ENCODE results near the gene UBE2L3.

Gene UBE2L3

DNA sequence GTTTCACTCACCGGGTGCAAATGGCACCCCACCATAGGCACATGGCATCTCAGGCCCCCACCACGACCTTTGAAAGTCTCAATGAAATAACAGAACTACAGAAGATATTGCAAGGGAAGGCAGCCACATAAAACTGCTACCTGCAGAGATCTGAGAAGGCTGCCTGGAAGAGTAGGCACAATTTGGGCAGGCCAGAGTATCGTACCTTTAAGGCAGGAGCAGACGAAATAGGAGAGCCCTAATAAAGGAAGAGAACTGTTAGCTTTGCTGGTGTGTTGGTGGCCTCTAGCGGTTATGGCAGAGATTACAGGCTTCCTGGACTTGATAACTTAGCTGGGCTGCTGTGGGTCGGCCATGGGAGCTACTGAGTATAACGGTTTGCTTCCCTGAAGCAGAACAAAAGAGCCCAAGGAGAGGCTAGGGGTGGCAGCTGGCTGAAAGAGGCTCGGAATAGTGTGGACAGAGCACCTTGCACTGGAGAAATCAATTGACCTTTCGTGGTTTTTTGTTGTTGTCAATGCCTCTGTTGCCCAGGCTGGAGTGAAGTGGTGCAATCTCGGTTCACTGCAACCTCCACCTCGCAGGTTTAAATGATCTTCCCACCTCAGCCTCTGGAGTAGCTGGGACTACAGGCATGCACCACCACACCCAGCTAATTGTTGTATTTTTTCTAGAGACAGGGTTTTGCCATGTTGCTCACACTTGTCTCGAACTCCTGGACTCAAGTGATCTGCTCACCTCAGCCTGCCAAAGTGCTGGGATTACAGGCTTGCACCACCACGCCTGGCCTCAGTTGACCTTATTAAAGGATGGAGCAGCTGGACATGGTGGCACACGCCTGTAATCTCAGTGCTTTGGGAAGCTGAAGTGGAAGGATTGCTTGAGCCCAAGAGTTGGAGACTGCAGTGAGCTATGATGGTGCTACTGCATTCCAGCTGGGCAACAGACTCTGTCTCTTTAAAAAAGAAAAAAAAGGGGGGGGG lies 79.4 kb downstream of the UBE2L3 start:
- peak; percentile 76 for DNase-seq (ENCODE audit: low read depth)

DNA sequence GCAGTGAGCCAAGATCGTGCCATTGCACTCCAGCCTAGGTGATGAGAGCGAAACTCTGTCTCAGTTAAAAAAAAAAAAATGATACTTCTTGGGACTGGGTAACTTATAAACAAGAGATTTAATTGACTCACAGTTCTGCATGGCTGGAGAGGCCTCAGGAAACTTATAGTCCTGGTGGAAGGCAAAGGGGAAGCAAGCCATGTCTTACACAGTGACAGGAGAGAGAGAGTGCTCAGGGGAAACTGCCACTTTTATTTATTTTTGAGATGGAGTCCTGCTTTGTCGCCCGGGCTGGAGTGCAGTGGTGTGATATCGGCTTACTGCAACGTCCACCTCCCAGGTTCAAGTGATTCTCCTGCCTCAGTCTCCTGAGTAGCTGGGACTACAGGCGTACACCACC lies 82.8 kb downstream of the UBE2L3 start:
- DNase-seq (ENCODE audit: low read depth) = no peak

DNA sequence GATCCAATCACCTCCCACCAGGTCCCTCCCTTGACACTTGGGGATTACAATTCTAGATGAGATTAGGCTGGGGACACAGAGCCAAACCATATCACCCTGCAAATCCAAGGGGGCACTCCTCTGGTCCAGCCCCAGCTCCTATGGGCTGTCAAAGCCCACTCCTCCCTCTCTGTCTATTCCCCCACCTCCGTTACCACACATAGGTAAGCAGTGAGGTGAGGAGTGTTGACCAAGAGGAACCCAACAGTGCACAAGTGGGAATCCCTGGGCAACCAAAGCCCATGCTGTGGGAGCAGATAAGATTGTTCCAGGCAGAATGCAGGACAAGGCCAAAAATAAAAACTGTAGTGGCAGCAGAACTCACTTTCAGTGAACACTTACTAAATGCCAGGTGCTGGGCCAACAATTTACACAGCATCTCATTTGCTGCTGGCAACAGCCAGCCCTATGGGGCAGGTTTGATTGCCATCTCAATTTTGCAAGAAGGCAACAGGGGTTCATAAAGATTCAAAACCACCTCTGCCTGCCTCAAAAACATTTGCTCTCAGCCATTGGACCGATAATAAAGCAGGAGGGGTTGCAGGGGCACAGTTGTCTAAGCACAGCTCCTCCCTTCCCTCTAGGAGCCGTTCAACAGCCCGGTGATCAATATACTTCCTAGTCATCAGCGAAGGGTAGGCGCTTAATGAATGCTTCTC lies 83.5 kb downstream of the UBE2L3 start:
- DNase-seq (ENCODE audit: low read depth) = no peak

DNA sequence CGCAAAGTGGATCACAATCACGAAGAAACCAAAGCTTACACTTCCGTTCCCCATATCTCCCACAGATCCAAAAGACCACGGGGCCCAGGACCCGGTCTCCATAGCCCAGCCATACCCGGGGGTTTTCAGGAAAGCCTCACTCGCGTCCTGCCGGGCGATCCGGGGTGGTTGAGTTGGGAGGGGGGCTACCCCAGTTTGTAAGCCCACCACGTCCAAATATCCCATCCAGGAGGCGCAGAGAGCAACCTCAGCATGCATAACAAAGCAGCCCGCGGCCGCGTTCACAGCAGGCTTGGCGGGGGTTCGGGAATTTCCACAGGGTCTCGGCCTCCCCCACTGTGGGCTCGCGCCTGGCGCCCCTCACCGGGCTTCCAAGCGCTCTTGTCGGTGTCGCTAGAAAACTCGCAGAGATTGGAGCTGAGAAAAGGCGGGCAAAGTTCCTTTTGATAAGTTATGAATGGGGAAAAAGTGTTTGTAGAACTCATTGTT lies 84.1 kb downstream of the UBE2L3 start:
- DNase-seq (ENCODE audit: low read depth) = no peak

DNA sequence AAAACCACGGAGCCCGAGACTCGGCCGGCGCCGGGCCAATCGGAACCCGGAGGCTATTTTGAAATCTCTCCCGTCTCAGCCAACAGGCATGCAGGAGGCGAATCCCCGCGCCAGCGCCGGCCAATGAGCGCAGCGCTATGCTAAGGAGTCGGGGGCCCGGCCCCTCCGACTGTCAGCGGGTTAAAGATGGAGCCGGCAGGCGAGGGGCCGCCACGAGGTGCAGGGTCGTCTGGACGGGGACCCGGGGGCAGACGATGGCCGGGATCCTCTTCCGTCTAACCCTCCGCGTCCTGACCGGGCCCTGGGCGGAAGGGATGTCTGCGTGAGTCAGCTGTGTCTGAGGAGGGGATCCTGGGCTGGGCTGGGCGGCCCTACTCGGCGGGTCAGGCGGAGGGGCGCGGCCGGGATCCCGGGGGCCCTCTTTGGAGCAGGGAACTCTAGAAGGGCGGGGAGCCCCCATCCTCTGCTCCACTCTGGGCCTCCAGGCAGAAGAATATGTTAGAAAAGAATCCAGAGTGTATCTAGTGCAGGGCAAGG lies 84.6 kb downstream of the UBE2L3 start:
- peak; percentile 63 for DNase-seq (ENCODE audit: low read depth)

DNA sequence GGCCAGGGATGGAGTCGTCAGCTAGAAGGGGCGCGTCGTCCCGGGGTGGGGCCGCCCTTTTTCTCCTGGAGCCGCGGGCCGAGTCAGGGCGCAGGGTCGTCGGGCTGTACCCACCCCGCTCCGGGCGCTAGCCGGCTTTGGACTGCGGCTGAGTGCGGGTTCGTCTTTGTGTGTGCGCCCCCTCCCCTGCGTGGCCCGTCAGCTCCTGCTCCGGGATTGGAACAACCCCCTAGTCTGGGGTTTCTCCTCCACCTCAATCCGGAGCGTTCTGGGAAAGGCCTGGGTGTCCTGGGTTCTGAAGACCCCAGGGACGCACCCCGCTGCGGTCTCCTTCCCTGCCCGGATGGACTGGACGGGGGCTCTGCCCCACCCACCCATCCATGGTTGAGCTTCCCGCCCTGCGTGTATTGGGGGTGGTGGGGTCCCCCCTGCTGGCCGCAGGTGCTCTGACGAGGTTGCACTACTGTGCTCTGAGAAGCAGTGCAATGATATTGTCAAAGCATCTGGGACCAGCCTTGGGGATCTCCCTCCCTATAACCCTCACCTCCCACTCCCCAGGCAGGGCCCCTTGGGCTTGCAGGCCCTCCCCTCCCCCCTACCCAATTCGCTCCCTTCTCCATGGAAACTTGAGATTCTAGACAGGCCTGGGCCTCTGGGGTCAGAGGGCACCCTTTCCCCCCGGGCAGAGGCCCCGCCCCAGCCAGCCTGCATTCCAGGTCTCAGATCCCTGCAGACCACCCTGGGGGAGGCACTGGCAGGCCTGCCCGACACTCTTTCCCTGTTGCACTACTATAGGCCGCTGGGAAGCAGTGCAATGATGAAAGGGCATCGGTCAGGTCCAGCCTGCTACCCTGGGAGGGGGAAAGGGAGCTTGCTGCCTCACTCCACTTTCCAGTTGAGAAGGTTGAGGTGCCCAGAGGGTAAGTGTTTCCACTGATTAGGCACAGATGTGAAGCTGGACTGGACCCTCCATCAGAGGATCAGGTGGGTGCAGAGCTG lies 85.3 kb downstream of the UBE2L3 start:
- no peak for DNase-seq (ENCODE audit: low read depth)

DNA sequence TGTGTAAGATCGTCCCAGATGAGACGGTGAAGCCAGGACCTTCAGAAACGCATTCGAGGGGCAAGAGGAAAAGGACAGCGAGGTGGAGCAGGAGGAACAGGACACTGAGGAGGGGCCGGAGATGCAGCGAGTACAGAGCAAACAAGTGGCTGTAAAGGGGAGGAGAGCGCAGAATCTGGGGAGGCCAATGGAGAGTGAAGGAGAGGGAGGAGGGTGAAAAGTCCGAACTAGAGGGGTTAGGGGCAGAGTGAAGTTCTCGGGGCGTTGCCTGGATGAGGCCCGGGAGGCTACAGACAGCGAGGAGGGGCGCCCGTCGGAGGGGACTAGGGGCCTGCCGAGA lies 89.5 kb downstream of the UBE2L3 start:
- DNase-seq (ENCODE audit: low read depth) = no peak

DNA sequence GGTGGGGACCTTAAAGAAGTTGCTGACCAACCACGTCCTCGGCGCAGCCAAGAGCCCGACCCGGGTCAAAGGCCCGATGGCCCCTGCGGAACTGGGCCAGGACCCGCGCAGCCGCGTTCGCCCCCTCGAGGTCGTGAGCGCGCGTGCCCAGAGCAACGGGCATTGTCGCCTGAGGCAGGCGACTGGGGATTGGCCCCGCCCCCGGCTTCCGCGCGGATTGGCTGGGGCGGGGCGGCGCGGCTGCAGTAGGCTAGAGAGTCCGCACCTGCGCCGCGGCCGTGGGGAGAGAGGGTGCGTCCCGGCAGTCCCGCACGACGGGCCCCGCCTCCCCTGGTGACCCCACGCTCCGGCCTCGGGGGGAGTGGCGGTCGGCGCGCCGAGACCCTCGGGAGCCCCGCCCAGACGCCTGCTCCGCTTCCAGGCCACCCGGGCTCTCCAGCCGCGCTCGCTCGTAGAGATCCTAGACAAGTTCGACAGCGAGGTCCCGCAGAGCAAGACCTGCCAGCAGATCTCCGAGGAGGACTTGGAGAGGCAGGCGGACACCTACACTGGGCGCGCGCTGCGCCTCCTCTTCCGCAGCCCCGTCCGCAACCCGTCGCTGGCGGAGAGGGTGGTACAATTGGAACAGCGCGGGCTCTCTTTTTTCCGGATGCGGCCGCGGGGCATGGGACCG lies 90.0 kb downstream of the UBE2L3 start:
- DNase-seq (ENCODE audit: low read depth) = peak; percentile 9

DNA sequence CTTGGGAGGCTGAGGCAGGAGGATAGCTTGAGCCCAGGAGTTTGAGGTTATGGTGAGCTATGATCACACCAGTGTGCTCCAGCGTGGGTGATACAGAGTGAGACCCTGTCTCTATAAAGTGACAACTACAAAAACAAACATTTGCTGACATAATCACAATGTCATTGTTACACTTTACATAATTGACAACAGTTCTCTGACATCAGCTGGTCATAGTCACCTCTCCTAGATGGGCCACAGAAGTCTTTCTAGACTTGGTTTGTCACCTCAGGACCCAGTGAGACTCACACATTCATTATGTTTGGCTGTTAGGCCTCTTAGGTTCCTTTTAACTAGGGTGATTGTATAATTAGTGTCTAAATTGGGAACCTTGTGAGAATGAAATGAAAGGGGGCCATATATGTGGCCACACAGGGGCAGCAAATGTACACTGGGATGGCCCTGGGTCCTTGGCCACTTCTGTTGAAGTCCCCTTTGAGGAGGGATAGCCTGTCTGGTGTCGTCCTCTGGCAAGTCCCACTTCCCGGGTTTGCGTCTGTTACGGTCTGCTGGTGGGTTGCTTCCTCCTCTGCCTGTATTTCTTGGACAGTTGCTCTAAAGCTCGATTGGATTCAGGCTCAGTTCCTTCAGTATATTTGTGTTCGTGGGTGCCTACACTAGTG lies 92.5 kb downstream of the UBE2L3 start:
- DNase-seq (ENCODE audit: low read depth) = no peak

DNA sequence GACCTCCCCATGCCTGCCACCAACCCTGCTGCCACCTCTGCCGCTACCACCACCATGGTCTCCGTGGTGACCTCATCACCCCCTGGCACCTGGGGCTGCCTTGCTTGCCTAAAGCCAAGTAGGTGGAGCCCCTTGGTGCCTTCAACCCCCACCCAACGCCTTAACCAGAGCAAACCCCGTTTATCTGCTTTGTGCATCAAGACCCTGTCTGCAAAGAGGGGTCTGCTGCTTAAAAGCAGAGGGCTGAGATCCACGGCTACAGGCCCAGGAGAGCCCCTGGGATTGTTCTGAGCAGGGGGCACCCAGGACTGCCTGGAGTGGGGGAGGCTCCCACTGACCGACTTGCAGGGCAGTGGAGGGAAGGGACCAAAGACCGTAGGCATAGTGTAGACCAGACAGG lies 93.4 kb downstream of the UBE2L3 start:
- DNase-seq (ENCODE audit: low read depth) = no peak

DNA sequence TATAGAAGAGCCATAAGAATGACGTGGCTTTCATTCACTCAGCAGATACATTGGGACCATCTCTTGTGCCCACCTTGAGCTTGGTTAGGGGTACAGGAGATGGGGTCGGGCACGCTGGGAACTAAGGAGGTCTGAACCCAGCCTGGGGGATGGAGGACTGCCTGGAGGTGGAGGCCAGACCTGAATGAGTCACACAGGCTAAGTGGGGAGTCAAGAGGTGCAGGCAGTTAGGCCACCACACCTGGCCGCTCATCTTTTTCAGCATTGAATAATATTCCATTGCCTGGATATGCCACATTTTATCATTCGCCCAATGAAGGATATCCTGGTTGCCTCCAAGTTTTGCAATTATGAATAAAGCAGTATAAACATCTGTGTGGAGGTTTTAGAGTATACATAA lies 94.5 kb downstream of the UBE2L3 start:
- DNase-seq (ENCODE audit: low read depth) = no peak

DNA sequence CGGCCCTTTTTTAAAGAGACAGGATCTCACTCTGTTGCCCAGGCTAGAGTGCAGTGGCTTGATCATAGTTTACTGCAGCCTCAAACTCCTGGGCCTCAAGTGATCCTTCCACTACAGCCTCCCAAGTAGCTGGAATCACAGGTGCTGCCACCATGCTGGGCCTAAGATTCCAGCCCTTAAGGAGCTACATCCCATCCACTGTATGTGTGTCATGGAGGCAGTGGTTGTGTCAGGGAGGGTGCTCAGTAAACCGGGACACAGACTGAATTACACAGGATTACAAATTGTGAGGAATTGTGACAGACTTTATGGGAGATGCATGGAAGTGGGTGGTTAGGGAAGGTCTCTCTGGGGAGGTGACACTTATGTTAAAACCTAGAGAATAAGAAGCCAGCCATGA lies 96.2 kb downstream of the UBE2L3 start:
- no peak for DNase-seq (ENCODE audit: low read depth)

DNA sequence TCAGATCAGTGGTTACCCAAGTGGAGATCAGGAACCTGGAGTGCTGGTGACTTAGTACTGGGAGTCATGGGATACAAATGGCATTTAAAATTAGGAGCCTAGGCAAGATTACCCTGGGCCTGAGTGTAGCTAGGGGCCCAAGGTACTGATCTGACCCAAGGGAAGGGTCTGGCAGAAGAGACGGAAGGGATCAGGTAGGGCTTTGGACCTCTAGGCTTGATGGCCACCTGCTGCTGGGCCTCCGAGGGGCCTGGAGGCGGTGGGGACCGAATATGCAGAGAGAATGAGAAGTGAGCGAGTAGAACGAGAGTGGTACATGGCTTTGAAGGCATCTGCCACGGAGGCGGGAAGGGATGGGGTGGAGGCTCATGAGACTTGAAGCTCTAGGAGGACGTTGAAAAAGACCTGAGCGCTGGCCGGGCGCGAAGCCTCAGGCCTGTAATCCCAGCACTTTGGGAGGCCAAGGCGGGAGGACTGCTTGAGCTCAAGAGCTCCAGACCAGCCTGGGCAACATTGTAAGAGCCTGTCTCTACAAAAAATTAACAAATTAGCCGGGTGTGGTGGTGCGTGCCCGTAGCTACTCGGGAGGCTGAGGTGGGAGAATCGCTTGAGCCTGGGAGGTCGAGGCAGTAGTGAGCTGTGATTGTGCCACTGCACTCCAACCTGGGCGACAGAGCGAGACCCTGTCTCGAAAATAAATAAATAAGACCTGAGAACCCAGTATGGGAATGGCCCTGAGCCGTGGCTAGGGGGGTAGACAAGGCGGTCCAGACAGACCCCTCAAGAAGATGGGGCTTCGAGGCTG lies 97.7 kb downstream of the UBE2L3 start:
- no peak for DNase-seq (ENCODE audit: low read depth)

DNA sequence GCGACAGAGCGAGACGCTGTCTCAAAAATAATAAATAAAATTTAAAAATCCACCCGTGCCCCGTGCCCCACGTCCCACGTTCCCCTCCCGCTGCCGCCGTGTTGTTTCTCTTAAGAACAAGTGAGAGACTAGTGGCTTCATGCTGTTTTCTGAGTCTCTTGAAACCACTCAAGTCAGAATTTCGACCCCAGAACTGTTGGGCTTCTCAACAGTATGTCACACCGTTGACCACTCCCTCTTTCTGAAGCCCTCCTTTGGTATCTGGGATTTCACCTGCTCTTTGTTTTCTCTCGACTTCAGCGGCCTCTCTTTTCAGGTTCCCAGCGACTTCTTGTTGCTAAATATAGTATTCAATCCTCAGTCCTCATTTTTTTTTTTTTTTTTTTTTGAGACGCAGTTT lies 99.3 kb downstream of the UBE2L3 start:
- DNase-seq (ENCODE audit: low read depth) = no peak

DNA sequence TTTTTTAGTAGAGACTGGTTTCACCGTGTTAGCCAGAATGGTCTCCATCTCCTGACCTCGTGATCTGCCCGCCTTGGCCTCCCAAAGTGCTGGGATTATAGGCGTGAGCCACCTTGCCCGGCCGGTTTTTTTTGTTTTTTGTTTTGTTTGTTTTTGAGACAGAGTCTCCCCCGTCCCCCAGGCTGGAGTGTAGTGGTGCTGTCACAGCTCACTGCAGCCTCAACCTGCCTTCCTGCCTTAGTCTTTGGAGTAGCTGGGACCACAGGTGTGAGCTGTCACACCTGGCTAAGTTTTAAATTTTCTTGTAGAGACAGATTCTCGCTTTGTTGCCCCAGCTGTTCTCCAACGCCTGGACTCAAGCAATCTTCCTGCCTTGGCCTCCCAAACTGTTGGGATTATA lies 101.5 kb downstream of the UBE2L3 start:
- DNase-seq (ENCODE audit: low read depth) = no peak

DNA sequence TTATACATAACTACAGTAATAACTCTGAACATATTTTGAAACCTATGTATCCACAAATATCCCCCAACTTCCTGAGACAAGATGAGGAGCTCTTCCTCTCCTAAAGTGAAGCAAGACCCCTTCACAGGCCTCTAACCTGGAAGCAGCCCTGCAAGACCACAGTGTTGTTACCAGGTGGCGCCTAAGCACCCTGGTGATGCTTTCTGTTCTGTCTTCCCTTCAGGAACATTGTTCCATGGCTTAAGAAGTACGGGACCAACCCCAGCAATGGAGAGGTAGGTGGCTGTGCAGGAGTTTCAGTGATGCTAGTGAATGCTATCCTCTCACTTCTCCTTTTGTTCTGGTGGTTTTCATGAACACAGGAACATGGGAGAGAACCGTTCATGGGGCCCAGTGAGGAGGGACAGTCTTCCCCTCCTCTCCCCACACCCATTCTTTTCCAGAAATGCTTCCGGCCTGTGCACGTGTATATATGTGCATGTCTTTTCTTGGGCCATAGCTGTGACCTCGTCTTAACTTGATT lies 104.7 kb downstream of the UBE2L3 start:
- DNase-seq (ENCODE audit: low read depth) = no peak

Data from fibroblast of the conjunctiva (primary cell).